ENCODE results near the gene SKI. TPM values are rescaled to one million over a fixed set of nuclear protein-coding genes. Genes with fewer than 3 reads are reported as not detected.

The SKI gene
- total RNA-seq, 2 experiments from 2014 or later, result 4.7 to 11.7 TPM

GRCh38 chr1:2320760-2321667 lies 92.9 kb downstream of the SKI start:
- Histone ChIP-seq H3K4me3 (ENCODE audit: low read depth, low read length, poor library complexity, severe bottlenecking) (no peak overlapping the region), H3K9me3 (ENCODE audit: low read length) (no peaks in the 10 kb centered on the region), H3K9me2 (ENCODE audit: insufficient read depth, low read length) (no peaks in the 10 kb centered on the region), H3K79me2 (ENCODE audit: insufficient read depth, low read depth, low read length) (no peaks in the 10 kb centered on the region), H3K4me1 (ENCODE audit: insufficient read depth, low read length, poor library complexity, severe bottlenecking) (no peaks in the 10 kb centered on the region), H4K20me1 (ENCODE audit: insufficient read depth, low read length) (no peaks in the 10 kb centered on the region), H3K4me2 (ENCODE audit: low read length) (no peak overlapping the region), H2AFZ (ENCODE audit: low read length) (no peak overlapping the region), H3K36me3 (ENCODE audit: insufficient read depth, low read length) (no peaks in the 10 kb centered on the region), H3K27ac (ENCODE audit: low read depth, low read length, poor library complexity, severe bottlenecking) (no peak overlapping the region)
- intact Hi-C loops (cut with micrococcal nuclease; ENCODE audit: unreplicated experiment), result no loop called here
- no TSS peak for BruUV-seq (replicated peaks)
- POLR2A ChIA-PET, result no interaction called here
- no peak for TF ChIP-seq EZH2phosphoT487 (IDR thresholded peaks at IDR 0.05; ENCODE audit: borderline replicate concordance, low read depth, low read length)
- no peak for TF ChIP-seq CTCF (conservative IDR thresholded peaks at IDR 0.05; ENCODE audit: low read length)
- CTCF ChIA-PET (ENCODE audit: unreplicated experiment), result no interaction called here
- no peak for DNase-seq (ENCODE audit: low spot score)

- TF ChIP-seq EZH2phosphoT487 (IDR thresholded peaks at IDR 0.05; ENCODE audit: borderline replicate concordance, low read depth, low read length) (no peak), CTCF (conservative IDR thresholded peaks at IDR 0.05; ENCODE audit: low read length) (no peak)
- no peak overlapping the region for H2AFZ ChIP-seq (ENCODE audit: low read length)
- H3K4me2 ChIP-seq (ENCODE audit: low read length), result no peak overlapping the region
- DNase-seq (ENCODE audit: low spot score), result no peak
- H4K20me1 ChIP-seq (ENCODE audit: insufficient read depth, low read length), result no peaks in the 10 kb centered on the region
- H3K27ac ChIP-seq (ENCODE audit: low read depth, low read length, poor library complexity, severe bottlenecking), result no peak overlapping the region
- no peaks in the 10 kb centered on the region for H3K4me1 ChIP-seq (ENCODE audit: insufficient read depth, low read length, poor library complexity, severe bottlenecking)
- BruUV-seq (replicated peaks), result no TSS peak
- H3K9me2 ChIP-seq (ENCODE audit: insufficient read depth, low read length), result no peaks in the 10 kb centered on the region
- H3K9me3 ChIP-seq (ENCODE audit: low read length), result no peaks in the 10 kb centered on the region
- no peak overlapping the region for H3K4me3 ChIP-seq (ENCODE audit: low read depth, low read length, poor library complexity, severe bottlenecking)
- H3K36me3 ChIP-seq (ENCODE audit: insufficient read depth, low read length), result no peaks in the 10 kb centered on the region
- intact Hi-C loops (cut with micrococcal nuclease; ENCODE audit: unreplicated experiment), result no loop called here
- ChIA-PET CTCF (ENCODE audit: unreplicated experiment) (interaction anchor here (0.6 kb wide), 1 partner anchor 11 kb away, joined by 3 read pairs; no protein-coding TSS in a partner anchor), POLR2A (no interaction called here)
- H3K79me2 ChIP-seq (ENCODE audit: insufficient read depth, low read depth, low read length), result no peaks in the 10 kb centered on the region
Measured at GRCh38 chr1:2322065-2322571, 94.0 kb downstream of the SKI start.

Measured in OCI-LY7 (cell line).